ENCODE measurements around the gene ZNF202. TPM values are rescaled to one million over a fixed set of nuclear protein-coding genes. Genes with fewer than 3 reads are reported as not detected.
A peak's percentile ranks its signal among the peaks of the same experiment; 100 is the strongest.

ZNF202 gene
- total RNA-seq, 3 donors from 2014 or later: 19.9 to 20.6 (median 20.3) TPM

DNA sequence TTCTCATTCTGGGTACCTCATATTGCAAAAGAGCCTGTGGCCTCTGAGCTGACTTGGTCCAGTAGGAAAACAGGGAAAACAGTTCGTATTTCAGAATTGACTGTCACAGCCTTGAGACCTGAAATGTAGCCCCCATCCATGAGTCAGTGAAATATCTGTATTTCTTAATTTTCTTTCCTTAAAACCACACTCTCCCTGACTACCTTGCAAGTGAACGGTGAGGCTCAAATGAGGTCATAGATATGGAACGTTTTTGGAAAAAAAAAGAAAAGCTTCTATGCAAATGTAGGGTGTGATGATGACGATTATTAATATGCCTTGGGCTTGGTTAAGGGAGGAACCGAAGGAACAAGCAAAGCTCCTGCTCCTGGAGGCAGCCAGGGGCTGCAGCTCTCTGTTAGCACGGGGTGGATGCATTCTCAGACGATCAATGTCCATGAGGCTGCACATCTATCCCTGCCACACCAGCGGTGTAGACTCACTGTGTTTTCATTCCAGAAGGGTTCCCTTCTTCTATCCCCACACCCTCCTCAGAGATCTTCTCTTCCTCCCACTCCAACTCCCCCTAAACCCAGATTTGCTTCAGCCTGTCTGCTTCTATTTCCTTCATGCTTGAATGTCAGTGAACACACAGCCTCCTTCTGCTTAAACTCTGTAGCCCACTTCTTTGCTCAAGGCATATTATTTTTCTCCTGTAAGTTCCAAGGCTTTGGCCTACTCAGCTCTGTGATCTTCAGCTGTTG lies 57.9 kb downstream of the ZNF202 start:
- DNase-seq (no peak), ATAC-seq (no peak)
- no peak overlapping the region for H3K4me3 Mint-ChIP-seq
- no peaks in the 10 kb centered on the region for H3K9me3 Mint-ChIP-seq
- peaks cover 4% of the 10 kb centered on the region for H3K27me3 Mint-ChIP-seq (ENCODE audit: low read depth)
- H3K36me3 Mint-ChIP-seq (ENCODE audit: insufficient read depth): no peaks in the 10 kb centered on the region
- peaks cover 10% of the 10 kb centered on the region for H3K4me1 Mint-ChIP-seq (ENCODE audit: low read depth)

DNA sequence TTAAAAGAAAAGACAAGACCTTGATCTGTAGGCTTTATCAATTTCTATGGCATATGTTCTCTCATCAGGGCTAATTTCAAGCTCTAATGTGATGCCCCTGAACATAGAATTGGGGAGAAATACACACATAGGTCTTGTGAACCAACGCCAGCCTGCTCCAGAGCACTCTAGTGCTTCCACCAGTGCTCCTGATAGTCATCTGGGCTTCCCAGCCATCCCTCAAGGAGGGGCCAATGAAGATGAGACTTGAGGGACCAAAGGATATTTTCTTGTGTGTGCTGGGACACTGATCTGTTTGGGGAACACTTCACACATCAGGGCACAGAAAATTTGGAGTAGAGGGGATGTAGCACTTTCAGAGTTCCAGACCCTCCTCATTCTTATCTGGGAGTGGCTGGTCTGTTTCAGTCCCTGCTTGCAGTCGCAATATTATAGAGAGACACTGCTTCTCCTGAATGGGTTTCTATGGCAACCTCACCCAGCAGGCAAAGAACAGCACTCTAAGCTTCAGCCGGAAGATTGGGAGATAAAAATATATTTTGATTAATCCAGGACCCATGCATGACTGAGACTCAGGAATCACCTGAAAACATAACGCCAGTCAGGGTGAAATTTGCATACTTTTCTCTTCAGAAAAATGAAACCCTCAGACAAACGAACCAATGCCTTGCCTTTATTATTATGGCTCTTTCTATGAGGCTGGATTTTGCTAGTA lies 58.6 kb downstream of the ZNF202 start:
- no peak overlapping the region for H3K4me3 Mint-ChIP-seq
- peaks cover 10% of the 10 kb centered on the region for H3K4me1 Mint-ChIP-seq (ENCODE audit: low read depth)
- H3K9me3 Mint-ChIP-seq: no peaks in the 10 kb centered on the region
- H3K36me3 Mint-ChIP-seq (ENCODE audit: insufficient read depth): no peaks in the 10 kb centered on the region
- ATAC-seq: no peak
- H3K27me3 Mint-ChIP-seq (ENCODE audit: low read depth): peaks cover 4% of the 10 kb centered on the region
- no peak for DNase-seq

DNA sequence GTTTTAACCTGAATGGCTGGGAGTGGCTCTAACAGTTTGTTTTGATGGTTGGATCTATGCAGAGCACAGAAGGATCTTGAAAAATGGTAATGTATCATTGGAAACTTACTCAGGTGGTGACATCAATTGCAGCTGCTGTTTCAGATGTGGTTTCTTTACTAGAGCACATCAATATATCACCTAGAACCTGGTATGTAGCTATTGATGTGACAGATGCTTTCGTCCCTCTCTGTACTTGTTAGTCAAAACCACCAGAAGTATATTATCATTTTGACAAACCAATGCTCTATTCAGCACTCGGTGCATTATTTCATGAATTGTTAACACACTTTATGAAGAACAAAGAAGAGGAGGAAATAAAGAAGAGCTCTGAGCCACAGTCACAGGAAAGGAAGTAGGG lies 60.4 kb downstream of the ZNF202 start:
- Mint-ChIP-seq H3K4me3 (no peak overlapping the region), H3K36me3 (ENCODE audit: insufficient read depth) (no peaks in the 10 kb centered on the region), H3K27me3 (ENCODE audit: low read depth) (peaks cover 2% of the 10 kb centered on the region), H3K9me3 (no peaks in the 10 kb centered on the region), H3K4me1 (ENCODE audit: low read depth) (peaks cover 10% of the 10 kb centered on the region)
- DNase-seq (no peak), ATAC-seq (peak; percentile 95 to 96)

DNA sequence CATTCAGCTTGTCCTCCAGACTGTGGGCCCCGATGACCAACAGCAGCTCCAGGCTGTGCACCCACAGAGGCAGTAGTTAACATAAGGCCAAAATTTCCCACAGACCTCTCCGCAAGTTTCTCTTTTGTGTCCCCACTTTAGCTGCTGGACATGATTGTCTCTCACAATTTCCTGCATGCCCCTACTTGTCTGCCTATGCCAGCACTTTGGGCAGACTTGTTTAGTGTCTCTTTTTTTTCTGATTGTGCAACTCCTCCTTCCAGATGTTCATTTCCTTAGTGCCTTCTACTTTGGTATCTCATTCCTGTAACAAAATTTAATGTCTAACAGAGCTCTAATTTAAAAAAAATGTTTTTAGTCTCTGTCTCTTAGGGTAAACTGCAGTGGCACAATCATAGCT lies 63.2 kb downstream of the ZNF202 start:
- no peak overlapping the region for H3K4me3 Mint-ChIP-seq

DNA sequence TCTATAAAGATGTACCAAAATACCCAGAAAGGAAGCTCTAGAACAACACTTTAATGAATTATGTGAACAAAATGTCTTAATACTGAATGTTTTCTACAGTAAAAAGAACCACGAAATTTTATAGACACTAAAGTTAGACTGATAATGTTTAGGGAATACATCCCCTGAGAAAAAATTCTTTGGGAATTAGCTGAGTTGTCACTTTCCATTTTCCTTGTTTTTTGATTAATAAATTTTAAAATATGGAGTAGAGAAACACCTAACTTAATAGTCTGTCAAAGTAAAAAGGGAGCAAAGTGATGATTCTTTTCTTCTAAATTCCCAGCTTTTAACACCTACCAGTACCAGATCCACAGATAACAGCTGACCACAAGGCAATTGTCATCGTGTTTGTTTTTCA lies 64.0 kb downstream of the ZNF202 start:
- DNase-seq (no peak), ATAC-seq (no peak)
- Mint-ChIP-seq H3K27me3 (ENCODE audit: low read depth) (peaks cover 5% of the 10 kb centered on the region), H3K4me1 (ENCODE audit: low read depth) (peaks cover 10% of the 10 kb centered on the region), H3K4me3 (no peak overlapping the region), H3K36me3 (ENCODE audit: insufficient read depth) (no peaks in the 10 kb centered on the region), H3K9me3 (no peaks in the 10 kb centered on the region)

More for the DNA sequence above, 63.2 kb downstream of the ZNF202 start:
- ATAC-seq: no peak
- no peaks in the 10 kb centered on the region for H3K9me3 Mint-ChIP-seq
- H3K36me3 Mint-ChIP-seq (ENCODE audit: insufficient read depth): no peaks in the 10 kb centered on the region
- DNase-seq: no peak
- H3K27me3 Mint-ChIP-seq (ENCODE audit: low read depth): peaks cover 5% of the 10 kb centered on the region
- peaks cover 10% of the 10 kb centered on the region for H3K4me1 Mint-ChIP-seq (ENCODE audit: low read depth)

DNA sequence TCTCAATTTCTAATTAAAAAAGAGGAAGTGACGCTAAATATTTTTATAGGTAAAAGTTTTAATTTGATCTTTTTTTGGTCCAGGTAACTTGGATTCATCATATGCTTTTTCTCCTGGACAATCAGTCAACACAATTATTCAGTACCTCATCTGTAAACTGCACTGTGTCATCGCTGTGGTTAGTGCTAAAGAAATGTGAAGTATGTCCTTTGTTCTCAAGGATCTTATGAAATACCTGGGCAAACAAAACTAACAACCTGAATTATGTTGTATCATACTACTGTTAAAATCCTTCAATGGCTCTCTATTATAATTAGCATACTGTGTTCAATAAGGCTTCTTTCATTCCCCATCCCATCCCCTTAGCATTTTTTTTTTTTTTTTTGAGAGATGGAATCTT lies 67.2 kb downstream of the ZNF202 start:
- Mint-ChIP-seq H3K9me3 (no peaks in the 10 kb centered on the region), H3K4me1 (ENCODE audit: low read depth) (no peaks in the 10 kb centered on the region), H3K27me3 (ENCODE audit: low read depth) (peaks cover 3% of the 10 kb centered on the region), H3K36me3 (ENCODE audit: insufficient read depth) (no peaks in the 10 kb centered on the region), H3K4me3 (no peak overlapping the region)
- ATAC-seq (no peak), DNase-seq (no peak)

Other genes with a start within 250 kb of the ZNF202 start
- gene SCN3B, start 87.0 kb downstream of the ZNF202 start, total RNA-seq: not detected
- not detected for gene OR6X1, start 12.9 kb upstream of the ZNF202 start, total RNA-seq
- not detected for gene OR6M1, start 64.7 kb upstream of the ZNF202 start, total RNA-seq
- gene TMEM225, start 144.0 kb upstream of the ZNF202 start, total RNA-seq: not detected
- gene OR8D4, start 160.5 kb upstream of the ZNF202 start, total RNA-seq: not detected
- not detected for gene OR4D5, start 198.0 kb upstream of the ZNF202 start, total RNA-seq
- not detected for gene OR6T1, start 202.2 kb upstream of the ZNF202 start, total RNA-seq
- not detected for gene OR10S1, start 236.1 kb upstream of the ZNF202 start, total RNA-seq